ENCODE measurements around the gene KRT75.

DNA sequence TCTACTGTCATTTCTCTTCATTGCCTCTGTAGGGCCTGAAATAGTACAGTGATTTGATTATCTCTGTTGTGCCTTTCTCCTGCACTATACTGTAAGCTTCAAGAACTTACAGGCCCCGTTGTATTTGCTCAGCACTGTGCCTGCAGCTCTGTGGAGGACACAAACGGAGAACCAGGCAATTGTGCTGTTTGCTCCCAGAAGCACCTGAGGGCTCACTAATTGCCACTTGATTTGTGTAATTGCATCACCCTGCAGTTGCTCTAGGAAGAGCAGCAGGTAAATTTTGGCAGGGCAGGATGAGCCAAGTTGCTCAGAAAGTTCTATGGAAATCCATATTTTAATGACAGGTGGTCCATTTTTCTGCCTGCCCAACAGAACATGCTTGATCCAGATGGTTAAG is 16.4 kb downstream of the KRT75 start:
- TF ChIP-seq CTCF (IDR thresholded peaks at IDR 0.05) (no peak), POLR2A (IDR thresholded peaks at IDR 0.05) (no peak), POLR2AphosphoS5 (IDR thresholded peaks at IDR 0.05) (no peak), EP300 (IDR thresholded peaks at IDR 0.05; ENCODE audit: low read depth) (no peak)

Measured in transverse colon (tissue), 4 donors.